Effector memory CD4-positive, alpha-beta T cell (primary cell): ENCODE data around the gene PPP1R26.
"Not testable (repeated sequence)": the region's sequence is repeated elsewhere in the genome, so short reads cannot be mapped to it uniquely, and the experiment has no call there.

Experiments used
- DNase-seq, 3 donors: peaks; one replicate each; pipeline ENCODE4 v3.0.0-alpha.2; 2020
- H3K27ac ChIP-seq: 2 replicates; pipeline ENCODE4 v1.7.0; 2013; ENCODE audit warnings: mild to moderate bottlenecking, low read length, moderate library complexity; ENCODE audit not compliant: insufficient read depth, poor library complexity, severe bottlenecking
- H3K27me3 ChIP-seq: replicated peaks from 2 replicates; pipeline ENCODE4 v1.7.0; 2013; ENCODE audit warnings: mild to moderate bottlenecking, low read length; ENCODE audit not compliant: insufficient read depth, control insufficient read depth, poor library complexity, severe bottlenecking
- H3K36me3 ChIP-seq: 2 replicates; pipeline ENCODE4 v1.7.0; 2013; ENCODE audit warnings: mild to moderate bottlenecking, low read length, moderate library complexity; ENCODE audit not compliant: control insufficient read depth, insufficient read depth
- H3K4me1 ChIP-seq: 2 replicates; pipeline ENCODE4 v1.7.0; 2013; ENCODE audit warnings: low read length, mild to moderate bottlenecking; ENCODE audit not compliant: control insufficient read depth, insufficient read depth, poor library complexity, severe bottlenecking
- H3K4me3 ChIP-seq: 2 replicates; pipeline ENCODE4 v1.7.0; 2013; ENCODE audit warnings: low read length, low read depth, mild to moderate bottlenecking; ENCODE audit not compliant: insufficient read depth, poor library complexity, severe bottlenecking
- H3K9me3 ChIP-seq: 2 replicates; pipeline ENCODE4 v1.7.0; 2013; ENCODE audit warnings: mild to moderate bottlenecking, low read length, moderate library complexity; ENCODE audit not compliant: control insufficient read depth

PPP1R26 gene

GRCh38 chr9:135513351-135513846 lies 33.8 kb downstream of the PPP1R26 start:
- H3K36me3 ChIP-seq = no peaks in the 10 kb centered on the region
- H3K27me3 ChIP-seq = no peaks in the 10 kb centered on the region
- H3K4me3 ChIP-seq = no peak overlapping the region
- H3K27ac ChIP-seq = no peak overlapping the region
- no peaks in the 10 kb centered on the region for H3K9me3 ChIP-seq
- no peak for DNase-seq
- H3K4me1 ChIP-seq = no peaks in the 10 kb centered on the region

- DNase-seq, H3K9me3 ChIP-seq, H3K4me1 ChIP-seq, H3K27ac ChIP-seq, H3K36me3 ChIP-seq, H3K27me3 ChIP-seq, H3K4me3 ChIP-seq: not testable (repeated sequence)
Observed at GRCh38 chr9:135513906-135514305, 34.3 kb downstream of the PPP1R26 start.

GRCh38 chr9:135514342-135515082 lies 34.9 kb downstream of the PPP1R26 start:
- Histone ChIP-seq H3K4me3 (no peak overlapping the region), H3K36me3 (no peaks in the 10 kb centered on the region), H3K27ac (no peak overlapping the region), H3K9me3 (no peaks in the 10 kb centered on the region), H3K4me1 (no peaks in the 10 kb centered on the region), H3K27me3 (no peaks in the 10 kb centered on the region)
- no peak for DNase-seq

GRCh38 chr9:135515083-135515951 lies 35.7 kb downstream of the PPP1R26 start:
- no peaks in the 10 kb centered on the region for H3K27me3 ChIP-seq
- no peak overlapping the region for H3K4me3 ChIP-seq
- no peak overlapping the region for H3K27ac ChIP-seq
- H3K36me3 ChIP-seq = no peaks in the 10 kb centered on the region
- no peaks in the 10 kb centered on the region for H3K9me3 ChIP-seq
- no peak for DNase-seq
- H3K4me1 ChIP-seq = no peaks in the 10 kb centered on the region

- DNase-seq = no peak
- Histone ChIP-seq H3K4me3 (no peak overlapping the region), H3K27me3 (no peaks in the 10 kb centered on the region), H3K36me3 (no peaks in the 10 kb centered on the region), H3K9me3 (no peaks in the 10 kb centered on the region), H3K27ac (no peak overlapping the region), H3K4me1 (no peaks in the 10 kb centered on the region)
Observed at GRCh38 chr9:135516132-135516860, 36.7 kb downstream of the PPP1R26 start.

GRCh38 chr9:135517407-135517822 lies 37.8 kb downstream of the PPP1R26 start:
- no peak for DNase-seq
- H3K36me3 ChIP-seq = no peaks in the 10 kb centered on the region
- no peaks in the 10 kb centered on the region for H3K9me3 ChIP-seq
- no peaks in the 10 kb centered on the region for H3K4me1 ChIP-seq
- no peak overlapping the region for H3K27ac ChIP-seq
- no peak overlapping the region for H3K4me3 ChIP-seq
- H3K27me3 ChIP-seq = no peaks in the 10 kb centered on the region

GRCh38 chr9:135519179-135519971 lies 39.8 kb downstream of the PPP1R26 start:
- Histone ChIP-seq H3K27ac (no peak overlapping the region), H3K9me3 (no peaks in the 10 kb centered on the region), H3K4me1 (no peaks in the 10 kb centered on the region), H3K36me3 (no peaks in the 10 kb centered on the region), H3K4me3 (no peak overlapping the region), H3K27me3 (no peaks in the 10 kb centered on the region)
- no peak for DNase-seq

- H3K4me1 ChIP-seq = no peaks in the 10 kb centered on the region
Observed at GRCh38 chr9:135520916-135521607, 41.5 kb downstream of the PPP1R26 start, which contains the start of gene LCN1. LCN1 (plus strand) TSS chr9:135521440; CDS start chr9:135521498, 58 bp downstream.

GRCh38 chr9:135521608-135522095 lies 42.1 kb downstream of the PPP1R26 start:
- Histone ChIP-seq H3K4me3 (no peak overlapping the region), H3K27me3 (no peaks in the 10 kb centered on the region), H3K27ac (no peak overlapping the region), H3K9me3 (no peaks in the 10 kb centered on the region), H3K36me3 (no peaks in the 10 kb centered on the region), H3K4me1 (no peaks in the 10 kb centered on the region)
- DNase-seq = no peak

More at GRCh38 chr9:135520916-135521607, 41.5 kb downstream of the PPP1R26 start, which contains the start of gene LCN1:
- H3K27me3 ChIP-seq = no peaks in the 10 kb centered on the region
- H3K4me3 ChIP-seq = no peak within 1 kb of the TSS
- H3K27ac ChIP-seq = no peak within 1 kb of the TSS
- DNase-seq = no peak
- H3K9me3 ChIP-seq = no peaks in the 10 kb centered on the region
- no peaks in the 10 kb centered on the region for H3K36me3 ChIP-seq
